GM12892 (cell line): ENCODE measurements around the gene BCAP29.

ENCODE experiments used
- POLR2A ChIP-seq: IDR thresholded peaks from 2 replicates; pipeline ENCODE4 v1.6.1; 2011; ENCODE audit warnings: low read depth, low read length, control low read depth
- POLR2AphosphoS5 ChIP-seq: IDR thresholded peaks from 2 replicates; pipeline ENCODE4 v1.6.1; 2011; ENCODE audit warnings: low read depth, low read length, control low read depth

GRCh38 chr7:107582875-107583274, 2.8 kb downstream of the BCAP29 start:
- TF ChIP-seq POLR2AphosphoS5 (no peak), POLR2A (no peak)
